Fibroblast of lung (primary cell): Measurements from ENCODE around the gene CMTM7.

Experiments
- EZH2 ChIP-seq: IDR thresholded peaks from 2 replicates; pipeline ENCODE4 v1.5.1; 2012; ENCODE audit warnings: low read length, control low read depth, mild to moderate bottlenecking; ENCODE audit errors: missing control alignments
- TF ChIP-seq, protein P1 (sequence below), 2 donors: IDR thresholded peaks in 1 of 2; conservative IDR thresholded peaks in 1 of 2; 1 replicate in 1 of 2; 2 replicates in 1 of 2; pipeline ENCODE4 v1.5.1; 2011 to 2012; ENCODE audit warnings: low read length in 2 of 2, control low read depth in 1 of 2, inconsistent platforms in 1 of 2, low read depth in 1 of 2, mild to moderate bottlenecking in 1 of 2

DNA sequence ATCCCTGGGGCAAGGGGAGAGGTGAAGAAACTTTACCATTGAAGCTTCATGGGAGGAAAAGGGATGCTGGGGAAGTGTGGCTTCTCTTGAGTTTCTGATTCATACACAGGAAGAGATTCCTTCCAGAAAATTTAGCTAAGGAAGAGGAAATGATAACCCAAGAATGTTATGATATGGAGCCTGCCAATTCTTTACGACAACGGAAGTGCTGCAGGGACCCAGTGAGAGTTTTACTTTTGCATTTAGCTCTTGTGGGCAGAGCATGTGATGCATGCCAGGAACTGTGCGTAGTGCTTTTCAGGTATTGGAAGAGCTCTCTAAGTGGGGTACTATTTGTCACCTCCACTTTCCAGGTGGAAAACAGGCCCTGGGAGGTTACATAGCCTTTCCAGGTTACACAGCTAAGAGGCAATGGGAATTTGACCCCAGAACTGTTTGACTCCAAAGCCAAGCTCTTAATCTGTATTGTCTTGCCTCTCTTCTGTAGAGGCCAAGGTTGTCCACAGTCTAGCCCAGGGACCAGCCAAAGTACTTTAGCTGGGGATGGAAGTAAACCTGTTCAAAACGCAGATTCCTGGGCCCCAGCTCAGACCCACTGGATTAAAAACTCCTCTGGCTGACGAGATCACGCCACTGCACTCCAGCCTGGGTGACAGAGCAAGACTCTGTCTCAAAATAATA is 23.0 kb downstream of the CMTM7 start:
- TF ChIP-seq, protein P1, sequence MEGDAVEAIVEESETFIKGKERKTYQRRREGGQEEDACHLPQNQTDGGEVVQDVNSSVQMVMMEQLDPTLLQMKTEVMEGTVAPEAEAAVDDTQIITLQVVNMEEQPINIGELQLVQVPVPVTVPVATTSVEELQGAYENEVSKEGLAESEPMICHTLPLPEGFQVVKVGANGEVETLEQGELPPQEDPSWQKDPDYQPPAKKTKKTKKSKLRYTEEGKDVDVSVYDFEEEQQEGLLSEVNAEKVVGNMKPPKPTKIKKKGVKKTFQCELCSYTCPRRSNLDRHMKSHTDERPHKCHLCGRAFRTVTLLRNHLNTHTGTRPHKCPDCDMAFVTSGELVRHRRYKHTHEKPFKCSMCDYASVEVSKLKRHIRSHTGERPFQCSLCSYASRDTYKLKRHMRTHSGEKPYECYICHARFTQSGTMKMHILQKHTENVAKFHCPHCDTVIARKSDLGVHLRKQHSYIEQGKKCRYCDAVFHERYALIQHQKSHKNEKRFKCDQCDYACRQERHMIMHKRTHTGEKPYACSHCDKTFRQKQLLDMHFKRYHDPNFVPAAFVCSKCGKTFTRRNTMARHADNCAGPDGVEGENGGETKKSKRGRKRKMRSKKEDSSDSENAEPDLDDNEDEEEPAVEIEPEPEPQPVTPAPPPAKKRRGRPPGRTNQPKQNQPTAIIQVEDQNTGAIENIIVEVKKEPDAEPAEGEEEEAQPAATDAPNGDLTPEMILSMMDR (conservative IDR thresholded peaks at IDR 0.05 in 1 of 2, IDR thresholded peaks at IDR 0.05 in 1 of 2; ENCODE audit: low read depth in 1 of 2, low read length in 2 of 2): no peak
- no peak for TF ChIP-seq EZH2
